Osteocyte (in vitro differentiated cells): Measurements from ENCODE around the gene TRIM36. TPM values are rescaled to one million over a fixed set of nuclear protein-coding genes. Genes with fewer than 3 reads are reported as not detected.

Experiments used
- DNase-seq: peaks from one replicate; pipeline ENCODE4 v3.0.0; 2021; ENCODE audit warnings: mixed read lengths; ENCODE audit not compliant: unreplicated experiment; ENCODE audit errors: extremely low spot score
- H3K27ac Mint-ChIP-seq: one replicate; pipeline ENCODE4 v1.8.0; 2021; ENCODE audit warnings: mild to moderate bottlenecking, mixed read lengths; ENCODE audit not compliant: unreplicated experiment
- H3K27me3 Mint-ChIP-seq: one replicate; pipeline ENCODE4 v1.8.0; 2021; ENCODE audit warnings: mixed read lengths; ENCODE audit not compliant: unreplicated experiment
- H3K36me3 Mint-ChIP-seq: one replicate; pipeline ENCODE4 v1.8.0; 2021; ENCODE audit warnings: mixed read lengths; ENCODE audit not compliant: unreplicated experiment
- H3K4me1 Mint-ChIP-seq: one replicate; pipeline ENCODE4 v1.8.0; 2021; ENCODE audit warnings: mixed read lengths; ENCODE audit not compliant: unreplicated experiment
- H3K4me3 Mint-ChIP-seq: one replicate; pipeline ENCODE4 v1.8.0; 2021; ENCODE audit warnings: mild to moderate bottlenecking, moderate library complexity, mixed read lengths; ENCODE audit not compliant: unreplicated experiment
- H3K9me3 Mint-ChIP-seq: one replicate; pipeline ENCODE4 v1.8.0; 2021; ENCODE audit warnings: mixed read lengths; ENCODE audit not compliant: unreplicated experiment
- CTCF ChIP-seq: fragments of 200-600 bp; sonication (generic); IDR thresholded peaks from 2 replicates; pipeline ENCODE4 v1.5.0; 2021; ENCODE audit warnings: antibody characterized with exemption, mild to moderate bottlenecking, moderate library complexity
- total RNA-seq: library from RNA; stranded (reverse); gene quantifications from 2 replicates; pipeline ENCODE4 v1.2.1, GENCODE V29; 2021

Gene TRIM36
- total RNA-seq, 1 donor from 2014 or later, result 13.3 TPM

- H3K4me1 Mint-ChIP-seq, result no peaks in the 10 kb centered on the region
- no peaks in the 10 kb centered on the region for H3K27me3 Mint-ChIP-seq
- DNase-seq, result no peak
- TF ChIP-seq CTCF, result no peak
- H3K4me3 Mint-ChIP-seq, result no peak overlapping the region
- H3K27ac Mint-ChIP-seq, result no peak overlapping the region
- peaks cover 25% of the 10 kb centered on the region for H3K9me3 Mint-ChIP-seq
- H3K36me3 Mint-ChIP-seq, result peaks cover 8% of the 10 kb centered on the region
Observed at GRCh38 chr5:115151208-115151805, 18.4 kb downstream of the TRIM36 start.

GRCh38 chr5:115150512-115150911 lies 19.2 kb downstream of the TRIM36 start:
- no peaks in the 10 kb centered on the region for H3K4me1 Mint-ChIP-seq
- H3K9me3 Mint-ChIP-seq, result peaks cover 19% of the 10 kb centered on the region

GRCh38 chr5:115147052-115147451 lies 22.7 kb downstream of the TRIM36 start:
- peaks cover 2% of the 10 kb centered on the region for H3K36me3 Mint-ChIP-seq
- H3K9me3 Mint-ChIP-seq, result peaks cover 3% of the 10 kb centered on the region
- DNase-seq, result no peak
- no peaks in the 10 kb centered on the region for H3K4me1 Mint-ChIP-seq
- no peak for TF ChIP-seq CTCF
- H3K4me3 Mint-ChIP-seq, result no peak overlapping the region
- H3K27ac Mint-ChIP-seq, result no peak overlapping the region
- H3K27me3 Mint-ChIP-seq, result no peaks in the 10 kb centered on the region

More at GRCh38 chr5:115150512-115150911, 19.2 kb downstream of the TRIM36 start:
- H3K27me3 Mint-ChIP-seq, result no peaks in the 10 kb centered on the region
- peaks cover 6% of the 10 kb centered on the region for H3K36me3 Mint-ChIP-seq
- H3K27ac Mint-ChIP-seq, result no peak overlapping the region
- TF ChIP-seq CTCF, result no peak
- no peak overlapping the region for H3K4me3 Mint-ChIP-seq
- DNase-seq, result no peak

GRCh38 chr5:115136294-115136693 lies 33.4 kb downstream of the TRIM36 start:
- no peaks in the 10 kb centered on the region for H3K27me3 Mint-ChIP-seq
- no peaks in the 10 kb centered on the region for H3K4me1 Mint-ChIP-seq
- no peaks in the 10 kb centered on the region for H3K9me3 Mint-ChIP-seq
- peaks cover 6% of the 10 kb centered on the region for H3K36me3 Mint-ChIP-seq
- TF ChIP-seq CTCF, result no peak
- H3K4me3 Mint-ChIP-seq, result no peak overlapping the region
- DNase-seq, result no peak
- no peak overlapping the region for H3K27ac Mint-ChIP-seq

- no peaks in the 10 kb centered on the region for H3K27me3 Mint-ChIP-seq
- no peak for DNase-seq
- no peak for TF ChIP-seq CTCF
- peaks cover 6% of the 10 kb centered on the region for H3K36me3 Mint-ChIP-seq
- no peak overlapping the region for H3K27ac Mint-ChIP-seq
- H3K4me3 Mint-ChIP-seq, result no peak overlapping the region
- H3K9me3 Mint-ChIP-seq, result no peaks in the 10 kb centered on the region
- H3K4me1 Mint-ChIP-seq, result no peaks in the 10 kb centered on the region
Observed at GRCh38 chr5:115132465-115132864, 37.2 kb downstream of the TRIM36 start.
